NT2/D1 (cell line): ENCODE results near the gene DGKE.

Source experiments
- YY1 ChIP-seq: IDR thresholded peaks from 2 replicates; pipeline ENCODE4 v1.6.1; 2011; ENCODE audit not compliant: insufficient read length, insufficient read depth
- ZNF274 ChIP-seq: IDR thresholded peaks from 2 replicates; pipeline ENCODE4 v1.6.1; 2011; ENCODE audit warnings: mild to moderate bottlenecking, low read depth, low read length

DNA sequence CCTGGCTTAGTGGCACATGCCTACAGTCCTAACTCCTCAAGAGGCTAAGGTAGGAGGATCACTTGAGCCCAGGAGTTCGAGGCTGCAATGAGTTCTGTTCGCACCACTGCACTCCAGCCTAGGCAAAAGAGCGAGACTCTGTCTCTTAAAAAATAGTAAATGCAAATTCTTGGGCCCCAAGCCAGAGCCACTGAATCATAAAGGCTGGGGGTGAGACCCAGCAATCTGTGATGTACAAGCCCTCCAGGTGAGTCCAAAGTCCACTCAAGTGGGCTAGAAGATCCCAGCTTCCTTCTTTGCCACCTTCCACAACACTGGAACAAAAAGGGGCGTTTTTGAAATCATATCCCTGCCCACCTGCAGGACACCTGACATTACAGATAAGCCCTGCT lies 63.0 kb downstream of the DGKE start:
- TF ChIP-seq ZNF274 (no peak), YY1 (no peak)
